Thyroid gland (tissue), 4 donors: ENCODE data around the gene GREB1. TPM values are rescaled to one million over a fixed set of nuclear protein-coding genes. Genes with fewer than 3 reads are reported as not detected.
A peak's percentile ranks its signal among the peaks of the same experiment; 100 is the strongest.

Experiments
- DNase-seq, 2 donors: peaks; one replicate each; pipeline ENCODE4 v3.0.0-alpha.2; 2019
- H3K27ac ChIP-seq, 3 donors: fragments of 200-600 bp; sonication (generic); 1 replicate in 2 of 3; 2 replicates in 1 of 3; pipeline ENCODE4 v1.5.1; 2016 to 2019; ENCODE audit warnings: mild to moderate bottlenecking in 1 of 3, moderate library complexity in 1 of 3
- H3K27me3 ChIP-seq: fragments of 200-600 bp; sonication (generic); one replicate; pipeline ENCODE4 v1.5.1; 2019
- H3K36me3 ChIP-seq, 2 donors: fragments of 200-600 bp; sonication (generic); one replicate each; pipeline ENCODE4 v1.5.1; 2016 to 2019
- H3K4me1 ChIP-seq, 2 donors: fragments of 200-600 bp; sonication (generic); one replicate each; pipeline ENCODE4 v1.5.1; 2017 to 2019
- H3K4me3 ChIP-seq, 3 donors: fragments of 200-600 bp; sonication (generic); replicated peaks in 1 of 3; 1 replicate in 2 of 3; 2 replicates in 1 of 3; pipeline ENCODE4 v1.5.1; 2016; ENCODE audit warnings: mild to moderate bottlenecking in 1 of 3
- H3K9me3 ChIP-seq: fragments of 200-600 bp; sonication (generic); one replicate; pipeline ENCODE4 v1.5.1; 2017
- POLR2A ChIP-seq, 2 donors: fragments of 450-650 bp; IDR thresholded peaks; one replicate each; pipeline ENCODE4 v1.6.1; 2017; ENCODE audit warnings: antibody characterized with exemption in 2 of 2, mild to moderate bottlenecking in 2 of 2, moderate library complexity in 1 of 2
- WGBS, 2 donors: methylation state at CpG; one replicate each; pipeline ENCODE4 v1.1.5; 2017; 5-methylcytosine and 5-hydroxymethylcytosine counted together
- intact Hi-C: fragments of 100-400 bp; cut with DNase I; formaldehyde crosslinking; loops from one replicate; pipeline ENCODE4 v1.15.1; 2023
- total RNA-seq, 4 donors: library from RNA; depleted of rRNA; stranded (reverse); fragments of >200 nt; gene quantifications; one replicate each; pipeline ENCODE4 v1.2.3, GENCODE V29; 2016
- TF ChIP-seq, protein P1 (sequence below), 6 experiments: fragments of 200-600 bp in 3 of 6; fragments of 450-650 bp in 3 of 6; sonication (generic) in 3 of 6; IDR thresholded peaks; one replicate each; pipeline ENCODE4 v1.5.1; 2016 to 2019; ENCODE audit warnings: antibody characterized with exemption in 6 of 6, mild to moderate bottlenecking in 2 of 6, inconsistent platforms in 1 of 6, moderate library complexity in 1 of 6

Gene GREB1
- total RNA-seq, 4 donors from 2014 or later, result 0.94 to 4.2 (median 2.0) TPM

DNA sequence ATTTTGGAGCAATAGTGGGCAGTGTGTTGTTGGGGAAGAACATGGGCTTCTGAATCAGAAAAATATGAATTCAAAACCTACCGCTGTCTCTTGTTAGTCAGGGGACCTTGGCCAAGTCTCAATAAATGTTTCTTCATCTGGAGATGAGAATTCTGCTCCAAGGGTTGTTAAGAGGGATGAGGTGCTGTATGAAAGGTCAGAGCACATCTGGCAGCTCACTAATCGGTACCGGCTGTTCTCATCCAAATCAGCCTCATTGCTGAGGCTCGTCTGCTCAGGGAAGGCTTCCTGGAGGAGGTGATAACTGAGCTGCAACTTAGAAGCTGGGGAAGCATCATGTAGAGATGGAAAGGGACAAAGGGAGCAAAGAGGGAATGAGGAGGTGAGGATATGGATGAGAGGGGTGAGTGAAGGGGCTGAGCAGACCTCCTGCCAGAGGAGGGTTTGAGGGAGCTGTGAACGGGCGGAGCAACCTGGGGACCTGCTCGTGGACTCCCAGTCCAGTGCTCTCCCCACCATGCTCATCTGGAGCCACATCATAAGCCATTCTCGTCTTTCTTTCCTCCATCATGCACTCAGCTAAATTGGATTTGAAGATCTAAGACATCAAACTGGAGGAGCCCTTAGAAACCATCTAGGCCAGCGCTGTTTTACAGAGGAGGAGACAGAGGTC, 47.4 kb downstream of the GREB1 start:
- H3K4me1 ChIP-seq, result no peaks in the 10 kb centered on the region
- no peaks in the 10 kb centered on the region for H3K27me3 ChIP-seq
- DNase-seq, result no peak
- no peaks in the 10 kb centered on the region for H3K9me3 ChIP-seq
- WGBS, 2 donors, result 92 to 93% methylated on average over 9 of the region's 9 CpGs
- TF ChIP-seq POLR2A (IDR thresholded peaks at IDR 0.05), result no peak
- TF ChIP-seq, protein P1, sequence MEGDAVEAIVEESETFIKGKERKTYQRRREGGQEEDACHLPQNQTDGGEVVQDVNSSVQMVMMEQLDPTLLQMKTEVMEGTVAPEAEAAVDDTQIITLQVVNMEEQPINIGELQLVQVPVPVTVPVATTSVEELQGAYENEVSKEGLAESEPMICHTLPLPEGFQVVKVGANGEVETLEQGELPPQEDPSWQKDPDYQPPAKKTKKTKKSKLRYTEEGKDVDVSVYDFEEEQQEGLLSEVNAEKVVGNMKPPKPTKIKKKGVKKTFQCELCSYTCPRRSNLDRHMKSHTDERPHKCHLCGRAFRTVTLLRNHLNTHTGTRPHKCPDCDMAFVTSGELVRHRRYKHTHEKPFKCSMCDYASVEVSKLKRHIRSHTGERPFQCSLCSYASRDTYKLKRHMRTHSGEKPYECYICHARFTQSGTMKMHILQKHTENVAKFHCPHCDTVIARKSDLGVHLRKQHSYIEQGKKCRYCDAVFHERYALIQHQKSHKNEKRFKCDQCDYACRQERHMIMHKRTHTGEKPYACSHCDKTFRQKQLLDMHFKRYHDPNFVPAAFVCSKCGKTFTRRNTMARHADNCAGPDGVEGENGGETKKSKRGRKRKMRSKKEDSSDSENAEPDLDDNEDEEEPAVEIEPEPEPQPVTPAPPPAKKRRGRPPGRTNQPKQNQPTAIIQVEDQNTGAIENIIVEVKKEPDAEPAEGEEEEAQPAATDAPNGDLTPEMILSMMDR (IDR thresholded peaks at IDR 0.05), result no peak
- H3K4me3 ChIP-seq, result no peak overlapping the region
- no peak overlapping the region for H3K27ac ChIP-seq
- no peaks in the 10 kb centered on the region for H3K36me3 ChIP-seq
- intact Hi-C loops, result loop anchor here (5.0 to 10.0 kb wide), 2 partner anchors 449 to 746 kb away; a partner anchor contains a TSS

DNA sequence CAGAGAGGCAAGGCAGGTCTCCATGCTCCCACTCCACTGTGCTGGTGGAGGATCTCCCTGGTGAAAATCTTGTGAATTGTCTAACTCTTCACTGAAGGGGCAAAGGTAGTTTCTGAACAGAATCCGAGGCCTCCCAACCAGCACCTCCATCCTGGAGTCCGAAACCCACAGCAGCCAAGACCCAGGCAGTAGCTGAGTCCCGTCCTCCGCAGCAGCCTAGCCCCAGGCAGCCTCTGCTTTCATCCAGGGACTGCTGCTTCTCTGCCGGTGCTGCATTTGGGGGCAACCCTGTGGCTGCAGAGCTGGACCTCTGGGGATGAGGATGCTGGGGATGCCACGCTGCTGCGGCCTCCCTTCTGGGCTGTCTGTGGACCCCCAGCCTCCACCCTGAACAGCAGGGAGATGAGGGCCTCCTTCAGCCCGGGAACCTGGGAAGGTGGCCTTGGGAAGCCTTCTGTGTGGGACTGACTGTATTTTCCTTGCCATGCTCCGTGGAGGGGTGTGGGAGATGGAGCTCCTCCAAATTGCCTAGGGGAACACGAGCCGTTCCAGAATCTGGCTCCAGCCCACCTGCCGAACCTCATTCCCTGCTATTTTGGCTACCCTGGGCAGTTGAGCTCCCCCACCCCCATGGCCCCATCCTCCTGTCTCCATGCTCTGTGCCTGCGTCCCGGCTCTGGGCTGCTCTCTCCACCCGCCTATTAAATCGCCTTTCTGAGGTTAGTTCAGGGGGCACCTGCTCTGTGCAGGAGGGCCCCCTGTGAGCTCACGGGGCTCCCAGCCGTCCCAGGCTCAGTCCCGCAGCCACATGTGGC, 48.2 kb downstream of the GREB1 start:
- 67 to 83% methylated on average over 17 of the region's 19 CpGs for WGBS, 2 donors
- no peak overlapping the region for H3K27ac ChIP-seq
- H3K9me3 ChIP-seq, result no peaks in the 10 kb centered on the region
- H3K4me1 ChIP-seq, result no peaks in the 10 kb centered on the region
- DNase-seq, result no peak
- intact Hi-C loops, result loop anchor here (5.0 to 10.0 kb wide), 2 partner anchors 450 to 747 kb away; a partner anchor contains a TSS
- no peak for TF ChIP-seq POLR2A (IDR thresholded peaks at IDR 0.05)
- TF ChIP-seq, protein P1 (IDR thresholded peaks at IDR 0.05), result no peak
- H3K4me3 ChIP-seq, result no peak overlapping the region
- no peaks in the 10 kb centered on the region for H3K27me3 ChIP-seq
- H3K36me3 ChIP-seq, result no peaks in the 10 kb centered on the region

GRCh38 chr2:11582612-11582861, 48.7 kb downstream of the GREB1 start:
- Histone ChIP-seq H3K9me3 (no peaks in the 10 kb centered on the region), H3K36me3 (no peaks in the 10 kb centered on the region), H3K27me3 (no peaks in the 10 kb centered on the region), H3K4me3 (no peak overlapping the region), H3K4me1 (no peaks in the 10 kb centered on the region), H3K27ac (no peak overlapping the region)
- TF ChIP-seq, protein P1 (IDR thresholded peaks at IDR 0.05), result no peak
- no peak for TF ChIP-seq POLR2A (IDR thresholded peaks at IDR 0.05)
- no peak for DNase-seq
- intact Hi-C loops, result loop anchor here (5.0 to 10.0 kb wide), 2 partner anchors 450 to 748 kb away; a partner anchor contains a TSS
- WGBS, 2 donors, result 58 to 76% methylated on average over 5 to 10 of the region's 11 CpGs

DNA sequence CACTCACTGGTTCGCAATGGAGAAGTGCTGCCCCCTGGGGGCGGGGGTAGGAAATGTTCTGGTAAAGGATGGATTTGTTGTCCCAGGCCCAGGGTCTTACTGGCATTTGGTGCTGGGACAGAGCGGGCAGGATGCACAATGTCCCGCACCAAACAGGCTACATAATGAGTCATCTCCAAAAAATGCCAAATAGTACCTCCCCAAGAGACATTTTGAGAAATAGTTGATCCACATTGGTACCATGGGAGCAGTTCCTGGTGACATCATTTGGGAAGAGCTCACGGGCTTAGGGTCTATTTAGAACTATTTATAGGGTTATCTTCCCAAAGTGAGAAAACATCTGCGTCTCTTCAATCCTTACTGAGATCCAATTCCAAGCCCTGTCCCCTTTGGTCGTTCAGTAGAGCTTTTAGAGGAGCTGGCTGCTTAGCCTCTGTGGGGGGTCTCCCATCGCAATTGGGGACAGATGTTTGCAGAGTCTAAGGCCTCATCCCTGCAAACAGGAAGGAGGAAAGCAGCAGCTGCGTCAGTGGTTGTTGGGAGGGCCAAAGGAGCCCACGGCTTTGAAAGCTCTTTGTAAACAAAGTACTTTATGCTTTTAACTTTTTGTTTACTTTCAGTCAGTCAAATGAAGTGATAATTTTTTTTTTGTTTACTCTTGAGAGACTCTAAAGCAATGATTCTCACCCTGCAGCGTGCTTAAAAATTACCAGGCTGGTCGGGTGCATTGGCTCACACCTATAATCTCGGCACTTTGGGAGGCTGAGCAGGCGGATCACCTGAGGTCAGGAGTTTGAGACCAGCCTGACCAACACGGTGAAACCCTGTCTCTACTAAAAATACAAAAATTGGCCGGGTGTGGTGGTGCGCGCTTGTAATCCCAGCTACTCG, 49.3 kb downstream of the GREB1 start:
- Histone ChIP-seq H3K27ac (no peak overlapping the region), H3K9me3 (no peaks in the 10 kb centered on the region), H3K27me3 (no peaks in the 10 kb centered on the region), H3K4me3 (no peak overlapping the region), H3K36me3 (no peaks in the 10 kb centered on the region), H3K4me1 (no peaks in the 10 kb centered on the region)
- 41 to 47% methylated on average over 19 of the region's 19 CpGs for WGBS, 2 donors
- TF ChIP-seq, protein P1 (IDR thresholded peaks at IDR 0.05), result peak in 4 of 6 experiments; percentile 45 to 79 (median 66)
- no peak for TF ChIP-seq POLR2A (IDR thresholded peaks at IDR 0.05)
- intact Hi-C loops, result loop anchor here (5.0 to 10.0 kb wide), 2 partner anchors 451 to 748 kb away; a partner anchor contains a TSS
- DNase-seq, result peak; percentile 50 to 59
